Breast epithelium (tissue), 4 donors: Measurements from ENCODE around the gene ANKRD11. TPM values are rescaled to one million over a fixed set of nuclear protein-coding genes. Genes with fewer than 3 reads are reported as not detected.

Source experiments
- DNase-seq, 2 donors: peaks; one replicate each; pipeline ENCODE4 v3.0.0-alpha.2; 2019; ENCODE audit warnings: low spot score in 2 of 2
- H3K27ac ChIP-seq, 2 donors: fragments of 200-600 bp; sonication (generic) in 1 of 2; one replicate each; pipeline ENCODE4 v1.5.1; 2016 to 2019; ENCODE audit warnings: mild to moderate bottlenecking in 1 of 2
- H3K27me3 ChIP-seq, 2 donors: fragments of 200-600 bp; sonication (generic) in 1 of 2; one replicate each; pipeline versions ENCODE4 v1.5.1 to v1.6.0; 2017 to 2019; ENCODE audit warnings: control low read depth in 1 of 2, mild to moderate bottlenecking in 1 of 2
- H3K36me3 ChIP-seq: fragments of 200-600 bp; one replicate; pipeline ENCODE4 v1.5.1; 2019
- H3K4me1 ChIP-seq, 2 donors: fragments of 200-600 bp; sonication (generic); one replicate each; pipeline ENCODE4 v1.5.1; 2016 to 2019; ENCODE audit warnings: control low read depth in 1 of 2
- H3K4me3 ChIP-seq, 3 donors: fragments of 200-600 bp; sonication (generic); 1 replicate in 2 of 3; 2 replicates in 1 of 3; pipeline ENCODE4 v1.5.1; 2016 to 2019; ENCODE audit warnings: mild to moderate bottlenecking in 3 of 3, moderate library complexity in 2 of 3
- H3K9me3 ChIP-seq, 2 donors: fragments of 200-600 bp; sonication (generic) in 1 of 2; one replicate each; pipeline ENCODE4 v1.5.1; 2016 to 2019; ENCODE audit warnings: control low read depth in 1 of 2
- CTCF ChIP-seq, 3 donors: fragments of 450-650 bp; IDR thresholded peaks; one replicate each; pipeline ENCODE4 v1.5.1; 2016 to 2017; ENCODE audit warnings: antibody characterized with exemption in 3 of 3, mild to moderate bottlenecking in 3 of 3, moderate library complexity in 3 of 3
- POLR2A ChIP-seq: fragments of 450-650 bp; IDR thresholded peaks from one replicate; pipeline ENCODE4 v1.6.1; 2016; ENCODE audit warnings: antibody characterized with exemption, mild to moderate bottlenecking, moderate library complexity
- POLR2AphosphoS5 ChIP-seq, 3 donors: sonication (generic); formaldehyde crosslinking; IDR thresholded peaks; one replicate each; pipeline ENCODE4 v1.6.1; 2017; ENCODE audit warnings: antibody characterized with exemption in 3 of 3
- intact Hi-C: fragments of 100-400 bp; cut with DNase I; formaldehyde crosslinking; loops from one replicate; pipeline ENCODE4 v1.15.1; 2023; ENCODE audit warnings: low total_unique reads
- total RNA-seq, 3 donors: library from RNA; depleted of rRNA; stranded (reverse); fragments of >200 nt; gene quantifications; one replicate each; pipeline ENCODE4 v1.1.0, GENCODE V29; 2016

Gene ANKRD11
- total RNA-seq, 3 donors from 2014 or later, result 64.0 to 79.0 (median 69.2) TPM

- no peak overlapping the region for H3K27ac ChIP-seq
- H3K27me3 ChIP-seq, result no peaks in the 10 kb centered on the region
- no peak overlapping the region for H3K4me3 ChIP-seq
- peaks cover under 1 to 5% of the 10 kb centered on the region in 2 donors for H3K4me1 ChIP-seq
- TF ChIP-seq POLR2A (no peak), POLR2AphosphoS5 (IDR thresholded peaks at IDR 0.05) (no peak), CTCF (IDR thresholded peaks at IDR 0.05) (no peak)
- DNase-seq, result no peak
- H3K9me3 ChIP-seq, result no peaks in the 10 kb centered on the region
- no peaks in the 10 kb centered on the region for H3K36me3 ChIP-seq
- intact Hi-C loops, result no loop called here
Measured at GRCh38 chr16:89338863-89339262, 151.5 kb downstream of the ANKRD11 start.

GRCh38 chr16:89337965-89338364 lies 152.4 kb downstream of the ANKRD11 start:
- Histone ChIP-seq H3K27ac (no peak overlapping the region), H3K9me3 (no peaks in the 10 kb centered on the region), H3K4me3 (no peak overlapping the region), H3K27me3 (no peaks in the 10 kb centered on the region), H3K36me3 (no peaks in the 10 kb centered on the region), H3K4me1 (peaks cover 0 to 9% of the 10 kb centered on the region in 2 donors)
- DNase-seq, result no peak
- TF ChIP-seq POLR2A (no peak), CTCF (IDR thresholded peaks at IDR 0.05) (no peak), POLR2AphosphoS5 (IDR thresholded peaks at IDR 0.05) (no peak)
- intact Hi-C loops, result no loop called here

GRCh38 chr16:89335803-89336485 lies 154.4 kb downstream of the ANKRD11 start:
- DNase-seq, result no peak
- no peaks in the 10 kb centered on the region for H3K36me3 ChIP-seq

GRCh38 chr16:89334988-89335802 lies 155.2 kb downstream of the ANKRD11 start:
- TF ChIP-seq CTCF (IDR thresholded peaks at IDR 0.05) (no peak), POLR2A (no peak), POLR2AphosphoS5 (IDR thresholded peaks at IDR 0.05) (no peak)
- Histone ChIP-seq H3K27ac (peak overlapping the region in 1 of 2 donors; percentile 14), H3K4me1 (peaks cover 2 to 10% of the 10 kb centered on the region in 2 donors), H3K27me3 (no peaks in the 10 kb centered on the region), H3K36me3 (no peaks in the 10 kb centered on the region), H3K9me3 (no peaks in the 10 kb centered on the region), H3K4me3 (no peak overlapping the region)
- intact Hi-C loops, result no loop called here
- no peak for DNase-seq

More at GRCh38 chr16:89335803-89336485, 154.4 kb downstream of the ANKRD11 start:
- Histone ChIP-seq H3K27ac (peak overlapping the region in 1 of 2 donors; percentile 14), H3K4me1 (peaks cover 0 to 9% of the 10 kb centered on the region in 2 donors), H3K4me3 (no peak overlapping the region), H3K27me3 (no peaks in the 10 kb centered on the region), H3K9me3 (no peaks in the 10 kb centered on the region)
- no peak for TF ChIP-seq POLR2AphosphoS5 (IDR thresholded peaks at IDR 0.05)
- no peak for TF ChIP-seq POLR2A
- no peak for TF ChIP-seq CTCF (IDR thresholded peaks at IDR 0.05)
- intact Hi-C loops, result no loop called here

GRCh38 chr16:89334461-89334860 lies 155.9 kb downstream of the ANKRD11 start:
- no peak overlapping the region for H3K4me3 ChIP-seq
- H3K9me3 ChIP-seq, result no peaks in the 10 kb centered on the region
- H3K27ac ChIP-seq, result peak overlapping the region in 1 of 2 donors; percentile 0
- TF ChIP-seq POLR2A (no peak), CTCF (IDR thresholded peaks at IDR 0.05) (no peak)
- intact Hi-C loops, result no loop called here
- no peak for DNase-seq
- peaks cover 4 to 13% of the 10 kb centered on the region in 2 donors for H3K4me1 ChIP-seq
- no peaks in the 10 kb centered on the region for H3K36me3 ChIP-seq
- no peaks in the 10 kb centered on the region for H3K27me3 ChIP-seq
